GM12801 (cell line): Measurements from ENCODE around the gene BGLAP.

Experiments
- TF ChIP-seq, protein P1 (sequence below): IDR thresholded peaks from one replicate; pipeline ENCODE4 v1.5.1; 2011; ENCODE audit warnings: control low read depth; ENCODE audit not compliant: insufficient read length; ENCODE audit errors: extremely low read depth

BGLAP gene

DNA sequence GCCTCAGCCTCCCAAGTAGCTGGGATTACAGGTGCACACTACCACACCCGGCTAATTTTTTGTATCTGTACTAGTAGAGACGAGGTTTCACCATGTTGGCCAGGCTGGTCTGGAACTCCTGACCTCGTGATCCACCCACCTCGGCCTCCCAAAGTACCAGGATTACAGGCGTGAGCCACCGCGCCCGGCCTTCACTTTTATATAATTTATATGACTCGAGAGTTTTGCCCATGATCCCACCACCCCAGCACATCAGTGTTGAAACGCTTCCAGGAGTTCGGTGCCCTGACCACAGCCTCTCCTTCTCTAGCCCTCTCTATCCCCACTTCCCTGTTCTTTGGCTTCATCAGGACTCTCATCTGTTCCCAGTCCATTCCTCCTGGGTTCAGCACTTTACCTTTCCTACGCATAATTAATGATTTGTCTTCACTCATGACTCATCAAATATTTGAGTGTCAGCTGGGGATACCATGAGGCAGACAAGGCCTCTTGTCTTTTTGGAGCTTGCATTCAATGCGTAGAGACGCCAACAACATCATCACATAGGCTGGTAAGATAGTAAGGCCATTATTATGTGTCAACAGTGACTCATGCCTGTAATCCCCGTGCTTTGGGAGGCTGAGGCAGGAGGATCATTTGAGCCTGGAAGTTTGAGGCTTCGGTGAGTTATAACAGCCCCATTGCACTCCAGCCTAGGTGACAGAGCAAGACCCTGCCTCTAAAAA lies 27.8 kb upstream of the BGLAP start:
- TF ChIP-seq, protein P1, sequence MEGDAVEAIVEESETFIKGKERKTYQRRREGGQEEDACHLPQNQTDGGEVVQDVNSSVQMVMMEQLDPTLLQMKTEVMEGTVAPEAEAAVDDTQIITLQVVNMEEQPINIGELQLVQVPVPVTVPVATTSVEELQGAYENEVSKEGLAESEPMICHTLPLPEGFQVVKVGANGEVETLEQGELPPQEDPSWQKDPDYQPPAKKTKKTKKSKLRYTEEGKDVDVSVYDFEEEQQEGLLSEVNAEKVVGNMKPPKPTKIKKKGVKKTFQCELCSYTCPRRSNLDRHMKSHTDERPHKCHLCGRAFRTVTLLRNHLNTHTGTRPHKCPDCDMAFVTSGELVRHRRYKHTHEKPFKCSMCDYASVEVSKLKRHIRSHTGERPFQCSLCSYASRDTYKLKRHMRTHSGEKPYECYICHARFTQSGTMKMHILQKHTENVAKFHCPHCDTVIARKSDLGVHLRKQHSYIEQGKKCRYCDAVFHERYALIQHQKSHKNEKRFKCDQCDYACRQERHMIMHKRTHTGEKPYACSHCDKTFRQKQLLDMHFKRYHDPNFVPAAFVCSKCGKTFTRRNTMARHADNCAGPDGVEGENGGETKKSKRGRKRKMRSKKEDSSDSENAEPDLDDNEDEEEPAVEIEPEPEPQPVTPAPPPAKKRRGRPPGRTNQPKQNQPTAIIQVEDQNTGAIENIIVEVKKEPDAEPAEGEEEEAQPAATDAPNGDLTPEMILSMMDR = no peak

DNA sequence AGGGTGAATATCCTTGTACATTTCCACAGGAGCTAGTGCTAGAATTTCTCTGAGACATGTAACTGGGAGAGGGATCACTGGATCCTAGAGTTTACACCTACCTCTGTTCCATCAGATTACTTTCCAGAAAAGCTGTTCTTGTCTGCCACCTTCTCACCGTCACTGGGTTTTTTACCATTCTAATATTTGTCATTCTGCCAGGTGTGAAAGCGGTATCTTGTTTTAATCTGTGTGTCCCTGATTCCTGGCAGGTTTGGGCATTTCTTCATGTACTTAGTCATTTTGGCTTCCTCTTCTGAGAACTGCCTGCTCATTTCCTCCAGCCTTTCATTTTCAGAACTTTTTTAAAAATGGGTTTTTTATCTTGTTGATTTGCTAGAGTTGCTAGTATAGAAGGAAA lies 24.1 kb upstream of the BGLAP start:
- TF ChIP-seq, protein P1 = no peak

DNA sequence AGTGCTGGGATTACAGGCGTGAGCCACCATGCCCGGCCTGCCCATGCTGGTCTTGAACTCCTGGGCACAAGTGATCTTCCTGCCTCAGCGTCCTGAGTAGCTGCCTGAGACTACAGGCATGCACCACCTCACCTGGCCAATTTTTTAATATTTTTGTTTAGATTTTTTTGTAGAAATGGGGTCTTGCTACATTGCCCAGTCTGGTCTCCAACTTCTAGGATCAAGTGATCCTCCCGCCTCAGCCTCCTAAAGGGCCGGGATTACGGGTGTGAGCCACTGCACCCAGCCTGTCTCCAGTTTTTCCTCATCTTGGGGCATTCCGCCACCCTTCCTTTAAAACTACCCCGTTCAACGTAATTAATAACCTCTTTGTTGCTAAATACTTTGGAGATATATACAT lies 21.8 kb upstream of the BGLAP start:
- TF ChIP-seq, protein P1 = no peak

DNA sequence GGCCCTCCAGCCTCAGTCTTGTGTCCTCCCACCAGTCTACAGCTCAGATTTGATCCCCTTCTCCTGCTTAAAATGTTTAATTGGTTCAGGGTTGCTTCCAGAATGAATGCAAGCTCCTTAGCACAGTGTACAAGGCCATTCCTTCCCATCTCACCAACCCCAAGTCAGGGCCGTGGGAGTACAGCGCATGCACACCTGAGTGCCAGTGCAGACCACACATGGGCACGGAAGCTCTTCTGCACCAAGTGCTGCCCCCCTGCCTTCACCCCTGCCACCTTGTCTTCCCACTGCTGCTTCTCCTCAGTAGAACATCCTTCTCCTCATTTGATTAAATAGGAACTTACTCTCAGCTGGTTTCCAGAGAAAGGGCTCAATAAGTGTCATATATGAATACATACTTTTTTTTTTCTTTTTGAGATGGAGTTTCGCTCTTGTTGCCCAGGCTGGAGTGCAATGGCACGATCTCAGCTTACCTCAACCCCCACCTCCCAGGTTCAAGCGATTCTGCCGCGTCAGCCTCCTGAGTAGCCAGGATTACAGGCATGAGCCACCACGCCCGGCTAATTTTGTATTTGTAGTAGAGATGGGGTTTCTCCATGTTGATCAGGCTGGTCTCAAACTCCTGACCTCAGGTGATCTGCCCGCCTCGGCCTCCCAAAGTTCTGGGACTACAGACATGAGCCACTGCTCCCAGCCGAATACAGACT lies 19.8 kb upstream of the BGLAP start:
- TF ChIP-seq, protein P1 = no peak

DNA sequence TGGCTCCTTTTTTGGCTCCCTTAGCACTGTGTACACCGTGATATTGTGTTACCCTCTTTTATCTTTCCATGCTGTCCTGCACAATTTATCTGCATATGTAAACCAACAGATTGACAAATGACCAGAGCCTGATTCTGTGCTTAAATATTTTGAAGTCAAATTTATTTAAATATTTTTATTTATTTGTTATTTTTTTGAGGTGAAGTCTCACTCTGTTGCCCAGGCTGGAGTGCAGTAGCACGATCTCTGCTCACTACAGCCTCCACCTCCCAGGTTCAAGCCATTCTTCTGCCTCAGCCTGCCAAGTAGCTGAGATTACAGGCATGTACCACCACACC lies 16.3 kb upstream of the BGLAP start:
- TF ChIP-seq, protein P1 = no peak

DNA sequence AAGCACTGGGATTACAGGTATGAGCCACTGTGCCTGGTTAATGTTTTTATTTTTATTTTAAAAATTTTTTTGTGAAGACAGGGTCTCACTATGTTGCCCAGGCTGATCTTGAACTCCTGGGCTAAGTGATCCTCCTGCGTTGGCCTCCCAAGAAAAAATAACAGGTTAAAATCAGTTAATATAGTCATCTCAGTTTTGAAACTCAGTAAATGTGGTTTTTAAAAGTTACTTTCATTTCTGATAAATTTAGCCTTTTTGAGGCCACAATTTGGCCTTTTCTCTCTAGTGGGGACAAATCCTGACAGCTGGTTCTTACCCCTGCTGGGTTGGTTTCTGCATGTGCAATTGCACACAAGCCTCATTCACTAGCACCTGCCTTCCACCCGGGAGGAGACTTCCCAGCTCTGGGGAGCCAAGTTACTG lies 15.9 kb upstream of the BGLAP start:
- TF ChIP-seq, protein P1 = no peak

DNA sequence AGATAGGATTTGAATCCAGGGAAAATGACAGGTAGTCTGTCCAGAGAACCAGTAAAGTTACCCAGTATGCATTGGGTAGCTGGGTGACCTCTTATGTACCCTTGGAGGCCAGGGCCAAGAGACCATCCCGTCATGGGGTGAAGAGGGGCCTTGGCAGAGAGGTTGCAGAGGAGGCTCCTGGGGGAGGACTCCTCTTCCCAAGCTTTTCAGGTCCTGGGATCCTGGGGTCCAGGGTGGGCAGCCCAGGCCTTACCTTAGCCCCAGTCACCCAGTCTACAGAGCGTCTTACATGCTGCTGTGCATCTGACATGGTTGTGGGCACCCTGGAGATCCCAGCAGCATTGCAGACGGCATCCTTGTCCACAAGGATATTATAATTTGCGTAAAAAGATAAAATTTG lies 15.2 kb upstream of the BGLAP start:
- TF ChIP-seq, protein P1 = no peak
